Airway epithelial cell (primary cell): ENCODE measurements around the gene AFF2. TPM values are rescaled to one million over a fixed set of nuclear protein-coding genes. Genes with fewer than 3 reads are reported as not detected.

Experiments
- total RNA-seq: library from RNA; depleted of rRNA; stranded (reverse); fragments of >200 nt; gene quantifications from 2 replicates; pipeline ENCODE4 v1.2.3, GENCODE V29; 2015

Gene AFF2
- 0.07 and 0.37 TPM in 2 replicates for total RNA-seq

DNA sequence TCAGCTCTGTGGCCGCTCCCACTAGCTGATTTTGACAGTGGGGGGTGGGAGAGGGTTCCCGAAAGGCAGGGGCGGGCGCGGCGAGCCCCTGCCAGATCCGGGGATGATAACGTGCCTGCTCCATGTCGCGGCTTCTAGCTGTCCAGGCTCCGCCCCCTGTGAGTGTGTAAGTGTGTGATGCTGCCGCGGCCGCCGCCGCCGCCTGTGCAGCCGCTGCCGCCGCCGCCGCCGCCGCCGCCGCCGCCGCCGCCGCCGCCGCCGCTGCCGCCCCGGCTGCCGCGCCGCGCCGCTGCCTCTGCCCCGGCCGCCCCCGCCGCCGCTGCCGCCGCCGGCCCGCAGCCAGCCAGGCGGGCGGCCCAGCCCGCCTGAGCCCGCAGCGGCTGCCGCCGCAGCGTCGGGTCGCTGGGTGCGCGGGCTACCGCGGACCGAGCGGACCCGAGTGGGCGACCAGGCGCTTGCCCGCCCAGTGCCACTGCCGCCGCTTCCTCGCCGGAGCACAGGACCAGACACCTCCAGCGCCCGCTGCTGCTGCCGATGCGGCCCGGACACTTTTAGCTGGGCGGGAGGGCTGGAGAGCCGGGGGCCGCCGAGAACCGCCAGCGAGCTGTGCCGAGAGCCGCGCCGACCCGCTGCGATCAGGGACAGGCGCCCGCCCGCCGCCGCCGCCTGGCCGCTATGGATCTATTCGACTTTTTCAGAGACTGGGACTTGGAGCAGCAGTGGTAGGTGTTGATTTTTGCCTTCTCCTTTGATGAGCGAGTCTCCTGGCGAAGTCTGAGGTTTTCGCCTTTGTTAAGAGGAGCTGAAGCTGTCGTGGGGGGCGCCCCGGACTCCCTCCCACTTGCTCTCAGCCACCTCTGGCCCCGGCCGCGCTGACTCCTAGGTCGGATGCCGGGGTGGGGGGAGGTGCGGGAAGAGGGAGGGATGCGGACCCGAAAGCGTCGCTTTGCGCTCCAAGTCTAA is at the start of gene AFF2:
AFF2 (plus strand) TSS at position 195 of the 963 bp plus-strand sequence; CDS start at position 676, 481 bp downstream.

